ENCODE measurements around the gene RC3H2. TPM values are rescaled to one million over a fixed set of nuclear protein-coding genes. Genes with fewer than 3 reads are reported as not detected.

The RC3H2 gene
- total RNA-seq, 3 donors from 2014 or later (not counting 1 experiment from before 2014, with no cell fraction given), result 74.0 to 78.8 (median 77.3) TPM

DNA sequence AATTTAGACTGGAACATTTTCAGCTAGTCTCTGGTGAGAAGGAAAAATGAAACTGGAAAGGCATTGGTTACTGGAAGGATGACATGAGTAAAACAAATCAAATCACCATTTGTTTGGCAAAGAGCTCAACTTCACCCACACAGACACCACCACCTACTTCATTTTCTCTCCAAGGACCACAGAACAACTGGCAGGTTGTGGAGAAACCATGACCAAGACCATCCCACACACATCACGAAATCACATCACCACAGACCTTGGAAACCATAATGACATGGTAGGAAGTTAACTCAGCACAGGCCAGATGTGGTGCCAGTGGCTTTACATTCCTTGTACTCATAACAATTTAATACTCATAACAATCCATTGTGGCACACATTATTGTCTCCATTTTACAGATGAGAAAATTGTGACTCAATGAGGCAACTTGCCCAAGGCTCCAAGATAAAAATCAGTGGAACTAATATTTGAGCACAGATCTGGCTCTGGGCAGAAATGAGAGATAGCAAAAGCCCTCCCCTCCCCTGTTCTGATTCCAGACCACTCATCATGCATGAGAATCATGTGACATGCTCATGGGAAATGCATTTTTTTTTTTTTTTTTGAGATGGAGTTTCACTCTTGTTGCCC is 97.8 kb downstream of the RC3H2 start:
- H3K27ac Mint-ChIP-seq, result no peak overlapping the region
- Histone ChIP-seq H3K4me1 (ENCODE audit: control insufficient read depth, insufficient read depth, low read length) (peaks cover 6% of the 10 kb centered on the region), H3K27me3 (ENCODE audit: control insufficient read depth, insufficient read depth, low read length) (no peaks in the 10 kb centered on the region), H3K4me3 (ENCODE audit: low read length) (no peak overlapping the region), H3K9me3 (ENCODE audit: control insufficient read depth, insufficient read depth, low read length) (no peaks in the 10 kb centered on the region), H3K27ac (ENCODE audit: low read length) (no peak overlapping the region), H3K36me3 (ENCODE audit: control insufficient read depth, insufficient read depth, low read length) (no peaks in the 10 kb centered on the region)
- no peaks in the 10 kb centered on the region for H3K27me3 Mint-ChIP-seq (ENCODE audit: low read depth in 2 of 2)
- intact Hi-C loops (cut with micrococcal nuclease), result no loop called here
- 31% methylated on average over 1 of the region's 1 CpG for WGBS (ENCODE audit: insufficient coverage)
- no peak overlapping the region for H3K4me3 Mint-ChIP-seq
- ATAC-seq (no peak), DNase-seq (no peak)
- no peaks in the 10 kb centered on the region for H3K9me3 Mint-ChIP-seq
- TF ChIP-seq, protein P1, sequence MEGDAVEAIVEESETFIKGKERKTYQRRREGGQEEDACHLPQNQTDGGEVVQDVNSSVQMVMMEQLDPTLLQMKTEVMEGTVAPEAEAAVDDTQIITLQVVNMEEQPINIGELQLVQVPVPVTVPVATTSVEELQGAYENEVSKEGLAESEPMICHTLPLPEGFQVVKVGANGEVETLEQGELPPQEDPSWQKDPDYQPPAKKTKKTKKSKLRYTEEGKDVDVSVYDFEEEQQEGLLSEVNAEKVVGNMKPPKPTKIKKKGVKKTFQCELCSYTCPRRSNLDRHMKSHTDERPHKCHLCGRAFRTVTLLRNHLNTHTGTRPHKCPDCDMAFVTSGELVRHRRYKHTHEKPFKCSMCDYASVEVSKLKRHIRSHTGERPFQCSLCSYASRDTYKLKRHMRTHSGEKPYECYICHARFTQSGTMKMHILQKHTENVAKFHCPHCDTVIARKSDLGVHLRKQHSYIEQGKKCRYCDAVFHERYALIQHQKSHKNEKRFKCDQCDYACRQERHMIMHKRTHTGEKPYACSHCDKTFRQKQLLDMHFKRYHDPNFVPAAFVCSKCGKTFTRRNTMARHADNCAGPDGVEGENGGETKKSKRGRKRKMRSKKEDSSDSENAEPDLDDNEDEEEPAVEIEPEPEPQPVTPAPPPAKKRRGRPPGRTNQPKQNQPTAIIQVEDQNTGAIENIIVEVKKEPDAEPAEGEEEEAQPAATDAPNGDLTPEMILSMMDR (IDR thresholded peaks at IDR 0.05), result no peak
- peaks cover 0 to 7% of the 10 kb centered on the region in 2 donors for H3K4me1 Mint-ChIP-seq
- H3K36me3 Mint-ChIP-seq, result no peaks in the 10 kb centered on the region

DNA sequence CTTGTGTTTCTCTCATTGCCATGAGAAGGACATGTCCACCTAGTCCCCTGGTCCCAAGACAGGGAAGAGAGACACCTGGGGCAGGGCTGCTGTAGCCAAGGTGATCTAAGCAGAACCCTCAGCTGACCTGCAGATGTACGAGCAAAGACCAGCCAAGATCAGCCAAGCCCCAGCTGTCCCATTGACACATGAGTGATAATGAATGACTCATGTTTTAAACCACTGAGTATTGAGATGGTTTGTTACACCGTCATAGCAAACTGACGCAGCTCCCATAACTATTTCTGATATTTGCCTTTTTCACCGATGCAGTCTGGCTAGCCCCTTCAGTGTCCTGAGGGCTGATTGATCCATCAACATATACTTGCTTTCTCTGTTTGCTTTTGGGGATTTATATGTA is 98.5 kb downstream of the RC3H2 start:
- TF ChIP-seq, protein P1 (IDR thresholded peaks at IDR 0.05), result no peak
- Mint-ChIP-seq H3K27ac (no peak overlapping the region), H3K9me3 (no peaks in the 10 kb centered on the region), H3K4me3 (no peak overlapping the region), H3K27me3 (ENCODE audit: low read depth in 2 of 2) (no peaks in the 10 kb centered on the region), H3K4me1 (peaks cover 0 to 7% of the 10 kb centered on the region in 2 donors), H3K36me3 (no peaks in the 10 kb centered on the region)
- Histone ChIP-seq H3K9me3 (ENCODE audit: control insufficient read depth, insufficient read depth, low read length) (no peaks in the 10 kb centered on the region), H3K27me3 (ENCODE audit: control insufficient read depth, insufficient read depth, low read length) (no peaks in the 10 kb centered on the region), H3K4me1 (ENCODE audit: control insufficient read depth, insufficient read depth, low read length) (peaks cover 6% of the 10 kb centered on the region), H3K36me3 (ENCODE audit: control insufficient read depth, insufficient read depth, low read length) (no peaks in the 10 kb centered on the region), H3K27ac (ENCODE audit: low read length) (no peak overlapping the region), H3K4me3 (ENCODE audit: low read length) (no peak overlapping the region)
- no peak for ATAC-seq
- no peak for DNase-seq
- WGBS (ENCODE audit: insufficient coverage), result 88% methylated on average over 4 of the region's 4 CpGs
- intact Hi-C loops (cut with micrococcal nuclease), result no loop called here

DNA sequence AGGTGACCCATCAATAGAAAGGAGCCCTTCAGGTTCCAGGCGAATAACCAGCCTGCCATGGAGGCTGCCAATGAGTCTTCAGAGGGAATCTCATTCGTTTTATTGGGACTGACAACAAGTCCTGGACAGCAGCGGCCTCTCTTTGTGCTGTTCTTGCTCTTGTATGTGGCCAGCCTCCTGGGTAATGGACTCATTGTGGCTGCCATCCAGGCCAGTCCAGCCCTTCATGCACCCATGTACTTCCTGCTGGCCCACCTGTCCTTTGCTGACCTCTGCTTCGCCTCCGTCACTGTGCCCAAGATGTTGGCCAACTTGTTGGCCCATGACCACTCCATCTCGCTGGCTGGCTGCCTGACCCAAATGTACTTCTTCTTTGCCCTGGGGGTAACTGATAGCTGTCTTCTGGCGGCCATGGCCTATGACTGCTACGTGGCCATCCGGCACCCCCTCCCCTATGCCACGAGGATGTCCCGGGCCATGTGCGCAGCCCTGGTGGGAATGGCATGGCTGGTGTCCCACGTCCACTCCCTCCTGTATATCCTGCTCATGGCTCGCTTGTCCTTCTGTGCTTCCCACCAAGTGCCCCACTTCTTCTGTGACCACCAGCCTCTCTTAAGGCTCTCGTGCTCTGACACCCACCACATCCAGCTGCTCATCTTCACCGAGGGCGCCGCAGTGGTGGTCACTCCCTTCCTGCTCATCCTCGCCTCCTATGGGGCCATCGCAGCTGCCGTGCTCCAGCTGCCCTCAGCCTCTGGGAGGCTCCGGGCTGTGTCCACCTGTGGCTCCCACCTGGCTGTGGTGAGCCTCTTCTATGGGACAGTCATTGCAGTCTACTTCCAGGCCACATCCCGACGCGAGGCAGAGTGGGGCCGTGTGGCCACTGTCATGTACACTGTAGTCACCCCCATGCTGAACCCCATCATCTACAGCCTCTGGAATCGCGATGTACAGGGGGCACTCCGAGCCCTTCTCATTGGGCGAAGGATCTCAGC is 104.8 kb downstream of the RC3H2 start, which contains the start of gene OR1K1:
Gene OR1K1, plus strand, starts transcription at position 58 of the 995 bp plus-strand sequence. Its CDS starts 0 bp downstream, at position 58.
- Mint-ChIP-seq H3K27me3 (ENCODE audit: low read depth in 2 of 2) (no peaks in the 10 kb centered on the region), H3K27ac (no peak within 1 kb of the TSS), H3K36me3 (no peaks in the 10 kb centered on the region), H3K4me1 (peaks cover 0 to 4% of the 10 kb centered on the region in 2 donors), H3K4me3 (no peak within 1 kb of the TSS), H3K9me3 (no peaks in the 10 kb centered on the region)
- DNase-seq, result no peak
- 94% methylated on average over 30 of the region's 30 CpGs for WGBS (ENCODE audit: insufficient coverage)
- Histone ChIP-seq H3K36me3 (ENCODE audit: control insufficient read depth, insufficient read depth, low read length) (no peaks in the 10 kb centered on the region), H3K9me3 (ENCODE audit: control insufficient read depth, insufficient read depth, low read length) (no peaks in the 10 kb centered on the region), H3K27me3 (ENCODE audit: control insufficient read depth, insufficient read depth, low read length) (no peaks in the 10 kb centered on the region), H3K4me1 (ENCODE audit: control insufficient read depth, insufficient read depth, low read length) (no peaks in the 10 kb centered on the region), H3K4me3 (ENCODE audit: low read length) (no peak within 1 kb of the TSS), H3K27ac (ENCODE audit: low read length) (no peak within 1 kb of the TSS)
- TF ChIP-seq, protein P1 (IDR thresholded peaks at IDR 0.05), result no peak
- ATAC-seq, result no peak
- intact Hi-C loops (cut with micrococcal nuclease), result no loop called here
